Natural killer cell (primary cell): ENCODE data around the gene DNAH10. TPM values are rescaled to one million over a fixed set of nuclear protein-coding genes. Genes with fewer than 3 reads are reported as not detected.

ENCODE experiments used
- ATAC-seq, 3 donors: fragments of 150-1000 bp in 2 of 3; fragments of 200-7000 bp in 1 of 3; cut with Tn5 transposase; 1 replicate in 1 of 3; 2 replicates in 2 of 3; pipeline ENCODE4 v1.10.0; 2021; ENCODE audit warnings: mild to moderate bottlenecking in 2 of 3, moderate library complexity in 2 of 3
- DNase-seq, 2 donors: peaks; one replicate each; pipeline versions ENCODE4 v3.0.0 to v3.0.0-alpha.2; 2013 to 2021; ENCODE audit warnings: mixed read lengths in 1 of 2
- H3K27ac ChIP-seq: one replicate; pipeline ENCODE4 v1.5.1; 2013; ENCODE audit warnings: mild to moderate bottlenecking, low read length
- H3K27me3 ChIP-seq: one replicate; pipeline ENCODE4 v1.6.1; 2013; ENCODE audit warnings: low read length; ENCODE audit not compliant: control insufficient read depth, insufficient read depth
- H3K36me3 ChIP-seq: one replicate; pipeline ENCODE4 v1.6.1; 2013; ENCODE audit warnings: low read length; ENCODE audit not compliant: control insufficient read depth, insufficient read depth
- H3K4me1 ChIP-seq: one replicate; pipeline ENCODE4 v1.6.1; 2013; ENCODE audit warnings: low read length; ENCODE audit not compliant: control insufficient read depth, insufficient read depth
- H3K4me3 ChIP-seq: one replicate; pipeline ENCODE4 v1.5.1; 2013; ENCODE audit warnings: low read length
- H3K9me3 ChIP-seq: one replicate; pipeline ENCODE4 v1.6.1; 2013; ENCODE audit warnings: low read length; ENCODE audit not compliant: control insufficient read depth, insufficient read depth
- H3K27ac Mint-ChIP-seq, 2 donors: one replicate each; pipeline ENCODE4 v1.8.0; 2022; ENCODE audit warnings: mild to moderate bottlenecking in 2 of 2, mixed read lengths in 2 of 2, moderate library complexity in 1 of 2
- H3K27me3 Mint-ChIP-seq, 2 donors: one replicate each; pipeline ENCODE4 v1.8.0; 2022; ENCODE audit warnings: low read depth in 2 of 2, mixed read lengths in 2 of 2
- H3K36me3 Mint-ChIP-seq: one replicate; pipeline ENCODE4 v1.8.0; 2022; ENCODE audit warnings: mixed read lengths
- H3K4me1 Mint-ChIP-seq, 2 donors: one replicate each; pipeline ENCODE4 v1.8.0; 2022; ENCODE audit warnings: mixed read lengths in 2 of 2
- H3K4me3 Mint-ChIP-seq: one replicate; pipeline ENCODE4 v1.8.0; 2022; ENCODE audit warnings: mild to moderate bottlenecking, moderate library complexity, mixed read lengths
- H3K9me3 Mint-ChIP-seq, 2 donors: one replicate each; pipeline ENCODE4 v1.8.0; 2022; ENCODE audit warnings: mixed read lengths in 2 of 2
- WGBS: methylation state at CpG from one replicate; pipeline ENCODE4 v1.1.7; 2013; ENCODE audit warnings: missing lambda C conversion rate; ENCODE audit not compliant: insufficient coverage; 5-methylcytosine and 5-hydroxymethylcytosine counted together
- intact Hi-C: fragments of 100-400 bp; cut with micrococcal nuclease; formaldehyde crosslinking; loops from one replicate; pipeline ENCODE4 v1.14.2; 2022
- total RNA-seq, 4 donors: library from RNA; stranded (reverse); fragments of 120-200 nt in 1 of 4; gene quantifications; one replicate each; pipeline versions ENCODE4 v1.2.3 to v1.2.4, GENCODE V29; 2013 to 2022
- TF ChIP-seq, protein P1 (sequence below): fragments of 200-600 bp; IDR thresholded peaks from one replicate; pipeline ENCODE4 v1.8.0; 2022; ENCODE audit warnings: antibody characterized with exemption

Gene DNAH10
- total RNA-seq, 3 donors from 2014 or later (not counting 1 experiment from before 2014, with no cell fraction given): 0.43 to 1.7 (median 0.94) TPM

DNA sequence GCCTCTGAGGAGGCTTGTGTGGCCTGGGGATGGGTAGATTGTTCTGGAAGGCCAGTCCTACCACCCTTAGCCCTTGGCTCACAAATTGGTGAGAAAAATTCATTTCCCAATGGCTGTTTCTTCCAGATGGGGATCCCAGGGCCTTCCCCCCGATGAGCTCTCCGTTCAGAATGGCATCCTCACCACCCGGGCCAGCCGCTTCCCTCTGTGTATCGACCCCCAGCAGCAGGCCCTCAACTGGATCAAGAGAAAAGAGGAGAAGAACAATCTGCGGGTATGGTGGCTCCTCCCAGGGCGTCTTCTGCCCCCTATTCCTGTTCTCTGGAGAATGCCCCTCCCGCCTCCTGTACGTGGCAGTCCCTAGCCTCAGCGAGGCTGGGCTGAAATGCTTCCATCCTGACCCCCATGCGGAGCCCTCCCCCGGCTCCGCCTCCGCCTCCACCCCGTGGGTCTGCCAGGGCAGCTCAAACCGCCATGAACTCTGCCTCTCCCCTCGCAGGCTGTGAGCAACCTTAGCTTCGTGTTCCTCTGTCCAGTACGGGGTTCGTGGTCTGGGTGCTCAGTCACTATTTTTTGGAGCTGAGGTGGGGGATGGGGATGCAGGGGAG is 152.7 kb downstream of the DNAH10 start:
- no peak overlapping the region for H3K4me3 ChIP-seq
- intact Hi-C loops: no loop called here
- DNase-seq: no peak
- H3K4me1 Mint-ChIP-seq: peaks cover 21 to 24% of the 10 kb centered on the region in 2 donors
- peaks cover 0 to 4% of the 10 kb centered on the region in 2 donors for H3K27me3 Mint-ChIP-seq
- no peak overlapping the region for H3K27ac ChIP-seq
- no peak for ATAC-seq
- TF ChIP-seq, protein P1, sequence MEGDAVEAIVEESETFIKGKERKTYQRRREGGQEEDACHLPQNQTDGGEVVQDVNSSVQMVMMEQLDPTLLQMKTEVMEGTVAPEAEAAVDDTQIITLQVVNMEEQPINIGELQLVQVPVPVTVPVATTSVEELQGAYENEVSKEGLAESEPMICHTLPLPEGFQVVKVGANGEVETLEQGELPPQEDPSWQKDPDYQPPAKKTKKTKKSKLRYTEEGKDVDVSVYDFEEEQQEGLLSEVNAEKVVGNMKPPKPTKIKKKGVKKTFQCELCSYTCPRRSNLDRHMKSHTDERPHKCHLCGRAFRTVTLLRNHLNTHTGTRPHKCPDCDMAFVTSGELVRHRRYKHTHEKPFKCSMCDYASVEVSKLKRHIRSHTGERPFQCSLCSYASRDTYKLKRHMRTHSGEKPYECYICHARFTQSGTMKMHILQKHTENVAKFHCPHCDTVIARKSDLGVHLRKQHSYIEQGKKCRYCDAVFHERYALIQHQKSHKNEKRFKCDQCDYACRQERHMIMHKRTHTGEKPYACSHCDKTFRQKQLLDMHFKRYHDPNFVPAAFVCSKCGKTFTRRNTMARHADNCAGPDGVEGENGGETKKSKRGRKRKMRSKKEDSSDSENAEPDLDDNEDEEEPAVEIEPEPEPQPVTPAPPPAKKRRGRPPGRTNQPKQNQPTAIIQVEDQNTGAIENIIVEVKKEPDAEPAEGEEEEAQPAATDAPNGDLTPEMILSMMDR: no peak
- H3K4me1 ChIP-seq: peaks cover 10% of the 10 kb centered on the region
- H3K4me3 Mint-ChIP-seq: no peak overlapping the region
- 83% methylated on average over 20 of the region's 20 CpGs for WGBS
- H3K27me3 ChIP-seq: no peaks in the 10 kb centered on the region
- no peaks in the 10 kb centered on the region for H3K9me3 ChIP-seq
- no peaks in the 10 kb centered on the region for H3K36me3 Mint-ChIP-seq
- no peaks in the 10 kb centered on the region for H3K36me3 ChIP-seq
- no peaks in the 10 kb centered on the region for H3K9me3 Mint-ChIP-seq
- H3K27ac Mint-ChIP-seq: peak overlapping the region in 1 of 2 donors; percentile 42

DNA sequence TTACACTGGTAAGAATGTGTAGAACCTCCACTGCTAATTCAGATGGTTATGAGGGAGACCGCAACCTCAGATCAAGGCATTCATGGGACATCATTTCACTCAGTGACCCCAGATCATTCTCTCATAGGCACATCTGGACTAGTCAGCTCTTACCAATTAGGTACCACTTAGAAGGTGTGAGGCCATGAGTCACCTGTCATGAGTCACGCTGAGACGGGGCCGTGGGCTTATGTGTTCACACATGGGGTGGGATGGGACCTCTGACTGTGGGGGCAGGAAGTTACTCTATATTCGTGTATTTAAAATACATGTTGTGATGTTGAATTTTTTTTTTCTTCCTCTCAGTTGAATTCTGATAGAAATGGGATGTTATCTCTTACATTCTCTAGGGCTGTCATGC is 154.6 kb downstream of the DNAH10 start:
- TF ChIP-seq, protein P1: no peak
- Mint-ChIP-seq H3K27me3 (peaks cover 0 to 4% of the 10 kb centered on the region in 2 donors), H3K27ac (peak overlapping the region; percentile 52 to 67), H3K4me1 (peaks cover 10 to 13% of the 10 kb centered on the region in 2 donors), H3K36me3 (no peaks in the 10 kb centered on the region), H3K9me3 (no peaks in the 10 kb centered on the region), H3K4me3 (no peak overlapping the region)
- Histone ChIP-seq H3K4me1 (peaks cover 7% of the 10 kb centered on the region), H3K27me3 (no peaks in the 10 kb centered on the region), H3K27ac (no peak overlapping the region), H3K36me3 (no peaks in the 10 kb centered on the region), H3K4me3 (no peak overlapping the region), H3K9me3 (no peaks in the 10 kb centered on the region)
- intact Hi-C loops: loop anchor here (2.0 kb wide), 1 partner anchor 18 kb away; no protein-coding TSS in a partner anchor
- ATAC-seq (peak; percentile 87 to 99 (median 97)), DNase-seq (peak; percentile 35 to 43)
- WGBS: 29% methylated on average over 5 of the region's 5 CpGs

- Histone ChIP-seq H3K27me3 (no peaks in the 10 kb centered on the region), H3K4me3 (no peak overlapping the region), H3K4me1 (peaks cover 7% of the 10 kb centered on the region), H3K36me3 (no peaks in the 10 kb centered on the region), H3K9me3 (no peaks in the 10 kb centered on the region), H3K27ac (no peak overlapping the region)
- TF ChIP-seq, protein P1: no peak
- Mint-ChIP-seq H3K27ac (peak overlapping the region; percentile 52 to 67), H3K36me3 (no peaks in the 10 kb centered on the region), H3K27me3 (peaks cover 0 to 4% of the 10 kb centered on the region in 2 donors), H3K4me3 (no peak overlapping the region), H3K4me1 (peaks cover 10 to 13% of the 10 kb centered on the region in 2 donors), H3K9me3 (no peaks in the 10 kb centered on the region)
- WGBS: 91% methylated on average over 19 of the region's 19 CpGs
- no peak for DNase-seq
- no peak for ATAC-seq
- intact Hi-C loops: loop anchor here (2.0 kb wide), 1 partner anchor 17 kb away; no protein-coding TSS in a partner anchor
Observed at GRCh38 chr12:123917337-123917850, 155.3 kb downstream of the DNAH10 start.
